Breast epithelium (tissue), 4 donors: ENCODE data around the gene CSRP2. TPM values are rescaled to one million over a fixed set of nuclear protein-coding genes. Genes with fewer than 3 reads are reported as not detected.

Source experiments
- DNase-seq, 2 donors: peaks; one replicate each; pipeline ENCODE4 v3.0.0-alpha.2; 2019; ENCODE audit warnings: low spot score in 2 of 2
- H3K27ac ChIP-seq, 2 donors: fragments of 200-600 bp; sonication (generic) in 1 of 2; one replicate each; pipeline ENCODE4 v1.5.1; 2016 to 2019; ENCODE audit warnings: mild to moderate bottlenecking in 1 of 2
- H3K27me3 ChIP-seq, 2 donors: fragments of 200-600 bp; sonication (generic) in 1 of 2; one replicate each; pipeline versions ENCODE4 v1.5.1 to v1.6.0; 2017 to 2019; ENCODE audit warnings: control low read depth in 1 of 2, mild to moderate bottlenecking in 1 of 2
- H3K36me3 ChIP-seq: fragments of 200-600 bp; one replicate; pipeline ENCODE4 v1.5.1; 2019
- H3K4me1 ChIP-seq, 2 donors: fragments of 200-600 bp; sonication (generic); one replicate each; pipeline ENCODE4 v1.5.1; 2016 to 2019; ENCODE audit warnings: control low read depth in 1 of 2
- H3K4me3 ChIP-seq, 3 donors: fragments of 200-600 bp; sonication (generic); 1 replicate in 2 of 3; 2 replicates in 1 of 3; pipeline ENCODE4 v1.5.1; 2016 to 2019; ENCODE audit warnings: mild to moderate bottlenecking in 3 of 3, moderate library complexity in 2 of 3
- H3K9me3 ChIP-seq, 2 donors: fragments of 200-600 bp; sonication (generic) in 1 of 2; one replicate each; pipeline ENCODE4 v1.5.1; 2016 to 2019; ENCODE audit warnings: control low read depth in 1 of 2
- CTCF ChIP-seq, 3 donors: fragments of 450-650 bp; IDR thresholded peaks; one replicate each; pipeline ENCODE4 v1.5.1; 2016 to 2017; ENCODE audit warnings: antibody characterized with exemption in 3 of 3, mild to moderate bottlenecking in 3 of 3, moderate library complexity in 3 of 3
- POLR2A ChIP-seq: fragments of 450-650 bp; IDR thresholded peaks from one replicate; pipeline ENCODE4 v1.6.1; 2016; ENCODE audit warnings: antibody characterized with exemption, mild to moderate bottlenecking, moderate library complexity
- POLR2AphosphoS5 ChIP-seq, 3 donors: sonication (generic); formaldehyde crosslinking; IDR thresholded peaks; one replicate each; pipeline ENCODE4 v1.6.1; 2017; ENCODE audit warnings: antibody characterized with exemption in 3 of 3
- intact Hi-C: fragments of 100-400 bp; cut with DNase I; formaldehyde crosslinking; loops from one replicate; pipeline ENCODE4 v1.15.1; 2023; ENCODE audit warnings: low total_unique reads
- total RNA-seq, 3 donors: library from RNA; depleted of rRNA; stranded (reverse); fragments of >200 nt; gene quantifications; one replicate each; pipeline ENCODE4 v1.1.0, GENCODE V29; 2016

The CSRP2 gene
- total RNA-seq, 3 donors from 2014 or later, result 23.3 to 89.5 (median 38.3) TPM

- Histone ChIP-seq H3K4me3 (no peak overlapping the region), H3K4me1 (no peaks in the 10 kb centered on the region), H3K9me3 (no peaks in the 10 kb centered on the region), H3K27me3 (no peaks in the 10 kb centered on the region), H3K36me3 (no peaks in the 10 kb centered on the region), H3K27ac (no peak overlapping the region)
- intact Hi-C loops, result no loop called here
- DNase-seq, result no peak
- TF ChIP-seq POLR2A (no peak), CTCF (IDR thresholded peaks at IDR 0.05) (no peak), POLR2AphosphoS5 (IDR thresholded peaks at IDR 0.05) (no peak)
Measured at GRCh38 chr12:76863837-76864236, 15.0 kb downstream of the CSRP2 start.

- Histone ChIP-seq H3K4me3 (no peak overlapping the region), H3K4me1 (no peaks in the 10 kb centered on the region), H3K36me3 (no peaks in the 10 kb centered on the region), H3K27ac (no peak overlapping the region), H3K9me3 (no peaks in the 10 kb centered on the region), H3K27me3 (no peaks in the 10 kb centered on the region)
- no peak for TF ChIP-seq CTCF (IDR thresholded peaks at IDR 0.05)
- TF ChIP-seq POLR2A, result no peak
- no peak for TF ChIP-seq POLR2AphosphoS5 (IDR thresholded peaks at IDR 0.05)
- intact Hi-C loops, result no loop called here
- DNase-seq, result no peak
Measured at GRCh38 chr12:76863005-76863670, 15.7 kb downstream of the CSRP2 start.

- no peaks in the 10 kb centered on the region for H3K36me3 ChIP-seq
- TF ChIP-seq POLR2A, result no peak
- intact Hi-C loops, result no loop called here
- no peak for DNase-seq
- H3K4me3 ChIP-seq, result no peak overlapping the region
- peaks cover 6 to 7% of the 10 kb centered on the region in 2 donors for H3K9me3 ChIP-seq
- H3K27me3 ChIP-seq, result no peaks in the 10 kb centered on the region
- H3K27ac ChIP-seq, result no peak overlapping the region
- H3K4me1 ChIP-seq, result no peaks in the 10 kb centered on the region
Measured at GRCh38 chr12:76860256-76860655, 18.6 kb downstream of the CSRP2 start.

- DNase-seq, result no peak
- peaks cover 6 to 7% of the 10 kb centered on the region in 2 donors for H3K9me3 ChIP-seq
- TF ChIP-seq POLR2A (no peak), CTCF (IDR thresholded peaks at IDR 0.05) (no peak), POLR2AphosphoS5 (IDR thresholded peaks at IDR 0.05) (no peak)
- H3K4me3 ChIP-seq, result no peak overlapping the region
- no peak overlapping the region for H3K27ac ChIP-seq
- H3K27me3 ChIP-seq, result no peaks in the 10 kb centered on the region
- no peaks in the 10 kb centered on the region for H3K36me3 ChIP-seq
- intact Hi-C loops, result no loop called here
- no peaks in the 10 kb centered on the region for H3K4me1 ChIP-seq
Measured at GRCh38 chr12:76859611-76860010, 19.2 kb downstream of the CSRP2 start.

GRCh38 chr12:76856018-76856644 is 22.7 kb downstream of the CSRP2 start:
- TF ChIP-seq POLR2A (no peak), POLR2AphosphoS5 (IDR thresholded peaks at IDR 0.05) (no peak), CTCF (IDR thresholded peaks at IDR 0.05) (no peak)
- H3K27me3 ChIP-seq, result no peaks in the 10 kb centered on the region
- intact Hi-C loops, result no loop called here
- peaks cover 6 to 7% of the 10 kb centered on the region in 2 donors for H3K9me3 ChIP-seq
- H3K4me3 ChIP-seq, result no peak overlapping the region
- H3K36me3 ChIP-seq, result no peaks in the 10 kb centered on the region
- no peaks in the 10 kb centered on the region for H3K4me1 ChIP-seq
- no peak overlapping the region for H3K27ac ChIP-seq
- no peak for DNase-seq
